ENCODE data around the gene TAPBP. TPM values are rescaled to one million over a fixed set of nuclear protein-coding genes. Genes with fewer than 3 reads are reported as not detected.

Gene TAPBP
- total and polyA plus RNA-seq, 9 of the 15 experiments (the other 6 are each of a cell fraction or from before 2014, with no cell fraction given): 5.6 to 74.0 (median 22.3) TPM

- TF ChIP-seq ZNF280A (IDR thresholded peaks at IDR 0.05; ENCODE audit: low read depth, partially characterized antibody): no peak
- peak in 1 of 2 experiments; percentile 66; a peak in 2 of 4 replicates for TF ChIP-seq MNT (conservative IDR thresholded peaks at IDR 0.05)
- TF ChIP-seq BRCA1 (IDR thresholded peaks at IDR 0.05): no peak
- TF ChIP-seq BRCA1 (CRISPR knock-in tag; IDR thresholded peaks at IDR 0.05): no peak
- TF ChIP-seq NFYB (IDR thresholded peaks at IDR 0.05; ENCODE audit: extremely low read depth, insufficient read length): no peak
- TF ChIP-seq ELK1 (CRISPR knock-in tag; IDR thresholded peaks at IDR 0.05): no peak
- no peak for TF ChIP-seq ZNF140 (CRISPR knock-in tag; IDR thresholded peaks at IDR 0.05)
- TF ChIP-seq JUNB (CRISPR knock-in tag; conservative IDR thresholded peaks at IDR 0.05): no peak
- TF ChIP-seq SP1 (CRISPR knock-in tag; IDR thresholded peaks at IDR 0.05): no peak
- no peak for TF ChIP-seq SREBF1 (IDR thresholded peaks at IDR 0.05; ENCODE audit: borderline replicate concordance, low read depth, low read length)
- TF ChIP-seq CHD4 (IDR thresholded peaks at IDR 0.05; ENCODE audit: insufficient read depth, insufficient replicate concordance, low read depth, low read length, poor library complexity, severe bottlenecking): no peak
- TF ChIP-seq NCOA1 (IDR thresholded peaks at IDR 0.05; ENCODE audit: low read depth): no peak
- TF ChIP-seq ZBTB2 (IDR thresholded peaks at IDR 0.05): peak; percentile 13; the same call in 1 of the 2 replicates
- TF ChIP-seq PRMT5 (CRISPR knock-in tag; IDR thresholded peaks at IDR 0.05): no peak
- TF ChIP-seq FOXP1 (CRISPR knock-in tag; IDR thresholded peaks at IDR 0.05): no peak
- no peak for TF ChIP-seq ZKSCAN1 (IDR thresholded peaks at IDR 0.05; ENCODE audit: low read depth, low read length)
- TF ChIP-seq ARHGAP35 (IDR thresholded peaks at IDR 0.05; ENCODE audit: partially characterized antibody): no peak
- 0 out of 2 replicates have a peak, but pooled peaks have one; percentile 43 for TF ChIP-seq ZNF764 (CRISPR knock-in tag; IDR thresholded peaks at IDR 0.05; ENCODE audit: low read depth)
- no peak for TF ChIP-seq DDX20 (tag; IDR thresholded peaks at IDR 0.05; ENCODE audit: low read depth)
- peak; percentile 36 for TF ChIP-seq TFAP4 (CRISPR knock-in tag; IDR thresholded peaks at IDR 0.05; ENCODE audit: borderline replicate concordance)
- TF ChIP-seq SMARCE1 (IDR thresholded peaks at IDR 0.05): peak; percentile 23; the same call in 1 of the 2 replicates
- TF ChIP-seq BACH1 (tag; IDR thresholded peaks at IDR 0.05): no peak
- TF ChIP-seq DPF2 (IDR thresholded peaks at IDR 0.05): peak; percentile 20; the same call in 1 of the 2 replicates
Measured at GRCh38 chr6:33297406-33297955, 16.4 kb downstream of the TAPBP start (continued).

All from K562 (cell line).